Vagina (tissue), 2 donors: ENCODE measurements around the gene DERL3.

ENCODE experiments used
- POLR2AphosphoS5 ChIP-seq, 2 donors: sonication (generic); formaldehyde crosslinking; IDR thresholded peaks; one replicate each; pipeline ENCODE4 v1.9.0; 2017; ENCODE audit warnings: antibody characterized with exemption in 2 of 2, mild to moderate bottlenecking in 2 of 2, low read depth in 1 of 2; ENCODE audit not compliant: insufficient read depth in 1 of 2
- TF ChIP-seq, protein P1 (sequence below), 3 experiments: fragments of 450-650 bp in 2 of 3; fragments of 200-600 bp in 1 of 3; sonication (generic) in 1 of 3; IDR thresholded peaks; one replicate each; pipeline ENCODE4 v1.5.1; 2017 to 2019; ENCODE audit warnings: antibody characterized with exemption in 3 of 3, mild to moderate bottlenecking in 2 of 3, moderate library complexity in 2 of 3

DNA sequence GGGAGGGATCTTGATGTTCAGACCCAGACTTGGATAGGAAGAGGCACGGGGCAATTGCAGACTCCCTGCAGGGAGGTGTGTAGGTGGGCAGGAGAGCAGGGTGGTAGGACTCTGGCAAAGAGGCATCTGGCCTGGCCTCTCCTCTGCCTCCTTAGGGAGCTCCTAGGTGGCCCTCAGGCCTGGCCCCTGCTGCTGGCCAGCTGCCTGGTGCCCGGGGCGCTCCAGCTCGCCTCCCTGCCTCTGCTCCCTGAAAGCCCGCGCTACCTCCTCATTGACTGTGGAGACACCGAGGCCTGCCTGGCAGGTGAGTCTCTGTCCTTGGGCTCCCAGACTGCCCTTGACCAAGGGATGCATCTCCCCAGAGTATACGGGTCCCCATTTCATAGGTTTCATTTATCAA, 38.8 kb upstream of the DERL3 start:
- TF ChIP-seq, protein P1, sequence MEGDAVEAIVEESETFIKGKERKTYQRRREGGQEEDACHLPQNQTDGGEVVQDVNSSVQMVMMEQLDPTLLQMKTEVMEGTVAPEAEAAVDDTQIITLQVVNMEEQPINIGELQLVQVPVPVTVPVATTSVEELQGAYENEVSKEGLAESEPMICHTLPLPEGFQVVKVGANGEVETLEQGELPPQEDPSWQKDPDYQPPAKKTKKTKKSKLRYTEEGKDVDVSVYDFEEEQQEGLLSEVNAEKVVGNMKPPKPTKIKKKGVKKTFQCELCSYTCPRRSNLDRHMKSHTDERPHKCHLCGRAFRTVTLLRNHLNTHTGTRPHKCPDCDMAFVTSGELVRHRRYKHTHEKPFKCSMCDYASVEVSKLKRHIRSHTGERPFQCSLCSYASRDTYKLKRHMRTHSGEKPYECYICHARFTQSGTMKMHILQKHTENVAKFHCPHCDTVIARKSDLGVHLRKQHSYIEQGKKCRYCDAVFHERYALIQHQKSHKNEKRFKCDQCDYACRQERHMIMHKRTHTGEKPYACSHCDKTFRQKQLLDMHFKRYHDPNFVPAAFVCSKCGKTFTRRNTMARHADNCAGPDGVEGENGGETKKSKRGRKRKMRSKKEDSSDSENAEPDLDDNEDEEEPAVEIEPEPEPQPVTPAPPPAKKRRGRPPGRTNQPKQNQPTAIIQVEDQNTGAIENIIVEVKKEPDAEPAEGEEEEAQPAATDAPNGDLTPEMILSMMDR (IDR thresholded peaks at IDR 0.05) = no peak
- no peak for TF ChIP-seq POLR2AphosphoS5 (IDR thresholded peaks at IDR 0.05; ENCODE audit: insufficient read depth in 1 of 2, low read depth in 1 of 2)
